Activated T-helper 9 cell treated with anti-CD3 and anti-CD28 coated beads, Interleukin-2, amount 50 U/mL, for 16 hours (primary cell): Measurements from ENCODE around the gene FCER1G.
A peak's percentile ranks its signal among the peaks of the same experiment; 100 is the strongest.

Experiments used
- DNase-seq: peaks from one replicate; pipeline ENCODE4 v3.0.0-alpha.2; 2020; ENCODE audit warnings: low read depth

The FCER1G gene

GRCh38 chr1:161188381-161188780 lies 26.7 kb upstream of the FCER1G start:
- no peak for DNase-seq

DNA sequence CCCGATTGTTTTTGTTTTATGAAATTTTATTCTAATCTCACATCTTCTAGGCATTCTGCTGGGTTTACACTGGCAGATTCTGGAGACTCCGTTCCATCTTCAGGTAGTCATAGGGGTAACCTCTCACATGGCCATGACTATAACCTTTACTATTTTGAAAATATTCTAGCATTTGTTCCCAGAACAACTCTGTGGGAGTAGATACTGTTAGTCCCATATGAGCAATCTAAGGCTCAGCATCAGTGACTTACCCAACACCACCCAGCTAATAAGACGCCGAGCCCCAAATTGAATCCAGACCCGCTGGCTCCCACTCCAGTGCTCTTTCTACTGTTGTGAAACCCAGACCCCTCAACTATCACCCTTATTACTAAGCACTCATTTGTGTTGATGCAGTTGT lies 26.1 kb upstream of the FCER1G start:
- DNase-seq: no peak

GRCh38 chr1:161190962-161191521 lies 24.1 kb upstream of the FCER1G start:
- no peak for DNase-seq

GRCh38 chr1:161191971-161192370 lies 23.1 kb upstream of the FCER1G start:
- DNase-seq: no peak

GRCh38 chr1:161192476-161193465 lies 22.3 kb upstream of the FCER1G start:
- peak; percentile 45 for DNase-seq

GRCh38 chr1:161193561-161194235 lies 21.4 kb upstream of the FCER1G start:
- DNase-seq: no peak

GRCh38 chr1:161195171-161195570 lies 19.9 kb upstream of the FCER1G start:
- no peak for DNase-seq

DNA sequence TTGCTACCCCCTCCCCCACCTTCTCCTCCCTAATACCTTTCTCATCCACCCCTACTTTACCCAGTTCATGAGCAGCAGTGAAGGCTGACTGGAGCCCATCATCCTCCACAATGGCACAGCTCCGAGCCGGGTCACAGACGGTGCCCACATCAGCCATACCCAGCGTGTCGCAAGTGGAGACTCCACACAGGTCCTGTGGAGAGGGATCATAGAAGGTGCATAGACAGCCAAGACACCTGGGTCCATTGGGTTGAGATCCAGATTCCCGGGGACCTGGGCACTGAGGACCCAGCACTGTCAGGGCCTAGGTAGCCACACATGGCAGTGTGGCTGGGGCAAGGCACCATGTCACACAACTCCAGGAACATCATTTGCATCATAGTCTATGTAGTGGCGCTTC lies 19.0 kb upstream of the FCER1G start:
- DNase-seq: no peak

DNA sequence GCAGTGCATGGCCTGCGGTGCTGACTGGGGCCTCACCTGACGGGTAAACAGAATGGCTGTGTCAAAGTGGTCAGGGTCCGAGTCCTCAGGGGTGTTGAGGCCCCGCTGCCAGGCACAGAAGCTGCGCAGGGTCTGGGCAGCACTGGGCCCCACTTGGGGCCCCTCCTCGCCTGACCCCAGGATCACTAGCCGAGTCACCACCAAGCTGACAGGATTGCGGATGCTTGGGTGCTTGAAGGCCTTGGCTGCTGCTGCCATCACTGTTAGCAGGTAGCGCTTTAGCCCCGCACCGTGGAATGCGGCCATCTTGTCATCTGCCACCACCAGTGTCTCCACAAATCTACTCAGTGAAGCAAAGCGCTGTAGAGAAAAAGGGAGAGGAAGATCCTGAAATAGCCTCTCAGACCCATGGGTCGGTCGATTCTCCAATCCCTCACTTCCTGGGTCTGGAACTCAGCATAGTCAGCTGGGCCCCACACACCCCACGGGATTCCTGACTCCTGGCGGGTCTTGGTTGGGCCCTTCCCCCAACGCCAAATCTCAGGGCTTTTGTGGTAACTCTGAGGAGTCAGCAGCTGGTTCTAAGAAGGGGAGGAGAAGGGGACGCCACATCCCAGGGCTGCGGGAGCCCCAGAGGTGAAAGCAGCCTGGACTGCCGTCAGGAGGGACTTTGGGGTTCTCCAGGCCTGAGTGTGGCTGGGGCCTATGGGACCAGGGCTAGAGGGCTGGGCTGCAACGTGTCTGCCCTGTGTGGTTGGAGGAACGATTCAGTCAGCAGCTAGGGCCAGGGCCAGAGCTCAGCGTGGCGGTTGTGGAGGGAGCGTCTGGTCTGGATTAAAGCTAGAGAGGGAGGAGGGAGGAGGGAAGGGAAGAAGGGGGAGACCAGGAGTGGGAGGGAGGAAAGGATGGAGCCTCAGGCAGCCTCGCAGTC lies 18.3 kb upstream of the FCER1G start:
- DNase-seq: no peak

DNA sequence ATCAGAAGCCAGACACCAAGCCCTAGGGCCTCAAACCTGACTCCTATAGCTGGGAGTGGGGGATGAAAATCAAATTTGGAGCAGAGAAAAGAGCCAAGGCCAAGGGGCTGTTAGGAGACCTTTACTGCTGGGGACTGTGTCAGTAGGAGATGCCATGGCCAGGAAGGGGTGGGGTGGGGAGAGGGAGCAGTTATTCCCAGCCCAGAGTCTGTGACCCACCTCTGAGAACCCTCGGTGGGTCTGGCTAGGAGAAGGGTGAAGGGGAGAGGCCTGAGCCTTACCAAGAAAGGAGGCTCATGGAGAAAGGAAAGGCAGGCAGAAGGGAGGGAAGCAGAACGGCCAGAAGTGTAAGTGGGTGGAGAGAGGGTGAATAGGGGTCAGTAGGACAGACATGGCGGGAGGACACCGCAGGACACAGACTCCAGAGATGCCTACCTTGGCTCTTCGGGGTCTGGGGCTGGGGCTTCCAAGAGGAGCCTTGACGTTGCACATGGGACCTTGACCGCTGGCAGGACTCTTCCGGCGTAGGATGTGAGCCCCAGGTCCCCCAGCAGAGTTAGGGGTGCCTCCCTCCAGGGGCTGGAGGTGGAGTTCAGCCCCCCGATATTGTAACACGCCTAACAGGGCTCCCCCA lies 17.4 kb upstream of the FCER1G start:
- no peak for DNase-seq

- DNase-seq: no peak
These were observed 16.8 kb upstream of the FCER1G start for GRCh38 chr1:161198194-161198896.

GRCh38 chr1:161198897-161199431 lies 16.1 kb upstream of the FCER1G start, which contains the start of gene ADAMTS4:
Gene ADAMTS4, minus strand, starts transcription at chr1:161199054. Its CDS starts 427 bp downstream, at chr1:161198627.
- no peak for DNase-seq

GRCh38 chr1:161199506-161200139 lies 15.5 kb upstream of the FCER1G start:
- DNase-seq: no peak

DNA sequence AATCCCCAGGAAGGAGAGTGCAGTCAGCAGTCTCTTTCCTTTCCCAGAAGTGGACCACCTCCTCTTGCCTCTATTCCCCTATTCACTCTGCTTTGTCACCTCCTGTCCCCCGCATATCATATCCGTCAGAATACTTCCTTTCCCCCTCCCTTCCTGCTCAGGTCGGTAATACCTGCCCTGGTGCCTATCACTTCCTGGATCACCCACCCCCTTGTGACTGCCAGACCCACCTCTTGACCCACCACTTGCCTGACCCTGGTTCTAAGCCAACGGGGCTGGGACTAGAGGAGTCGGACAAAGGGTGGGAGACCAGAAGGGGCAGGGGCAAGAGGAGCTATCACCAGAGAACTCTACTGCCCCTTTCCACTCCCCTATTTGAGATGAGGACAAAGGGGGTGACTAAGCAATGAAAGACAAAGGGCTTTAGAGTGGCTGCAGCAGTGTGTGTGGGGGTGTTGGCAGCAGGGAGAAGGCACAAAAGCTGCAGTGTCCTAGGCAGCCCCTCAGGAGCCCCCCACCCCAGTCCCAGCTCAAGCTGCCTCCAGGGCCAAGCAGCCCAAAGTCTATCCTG lies 14.6 kb upstream of the FCER1G start:
- no peak for DNase-seq

- DNase-seq: no peak
These were observed 13.9 kb upstream of the FCER1G start for GRCh38 chr1:161200992-161201835.

DNA sequence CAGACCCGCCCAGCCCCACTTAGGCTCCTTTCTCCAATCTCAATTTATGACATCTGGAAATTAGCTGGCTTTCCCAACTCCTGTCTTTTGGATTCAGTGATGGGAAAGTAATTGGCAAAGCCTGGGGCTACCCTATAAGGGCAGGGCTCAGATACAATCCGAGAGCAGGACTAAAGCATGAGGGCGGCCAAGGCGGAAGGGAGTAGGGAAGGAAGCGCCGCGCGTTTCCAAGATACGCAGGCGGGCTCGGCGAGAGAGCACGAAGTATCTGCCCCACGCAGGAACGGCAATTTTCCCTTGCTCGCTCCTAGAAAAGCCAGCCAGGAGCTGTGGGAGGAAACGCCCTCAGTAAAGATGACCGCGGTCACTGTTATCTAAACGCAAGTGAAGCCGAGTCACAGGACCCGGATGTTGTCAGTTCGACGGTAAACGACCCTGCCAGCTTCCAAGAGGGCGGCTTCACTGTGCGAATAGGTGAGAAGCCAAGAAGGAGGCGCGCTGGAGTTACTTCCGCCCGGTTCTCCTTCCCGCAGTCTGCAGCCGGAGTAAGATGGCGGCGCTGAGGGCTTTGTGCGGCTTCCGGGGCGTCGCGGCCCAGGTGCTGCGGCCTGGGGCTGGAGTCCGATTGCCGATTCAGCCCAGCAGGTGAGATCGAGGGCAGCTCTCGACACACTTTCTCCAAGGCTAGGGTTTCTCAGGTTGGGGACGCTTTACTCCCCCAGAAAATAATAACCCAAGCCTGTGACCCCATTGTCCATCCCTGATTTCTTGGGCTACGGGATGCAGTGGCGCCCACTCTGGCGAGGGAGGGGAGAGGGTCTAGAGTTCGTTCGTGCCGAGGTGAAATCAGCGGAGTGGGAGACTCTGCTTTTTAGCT lies 13.0 kb upstream of the FCER1G start, which contains the start of gene NDUFS2:
TSS of gene NDUFS2 (plus strand) at position 532 of the 877 bp plus-strand sequence. CDS start at position 551, 19 bp downstream.
- peak; percentile 92 for DNase-seq
